CD4-positive, alpha-beta memory T cell (primary cell): ENCODE measurements around the gene RPL36. TPM values are rescaled to one million over a fixed set of nuclear protein-coding genes. Genes with fewer than 3 reads are reported as not detected.

Experiments
- CTCF ChIA-PET: fragments of 350-600 bp; sonication (Branson Sonifier 250); formaldehyde crosslinking; loops from one replicate; lab custom pipeline; 2021; ENCODE audit warnings: inconsistent platforms; ENCODE audit not compliant: partially characterized antibody; lab: Charles Lee
- POLR2A ChIA-PET: fragments of 350-600 bp; sonication (Branson Sonifier 250); formaldehyde crosslinking; loops from one replicate; lab custom pipeline; 2021; ENCODE audit not compliant: partially characterized antibody; lab: Charles Lee
- DNase-seq, 5 donors: peaks; one replicate each; pipeline versions ENCODE4 v3.0.0 to v3.0.0-alpha.2; 2020 to 2022; ENCODE audit warnings: mixed read lengths in 1 of 5
- H3K27ac ChIP-seq: one replicate; pipeline ENCODE4 v1.7.0; 2013; ENCODE audit warnings: low read depth, low read length
- H3K27me3 ChIP-seq: 2 replicates; pipeline ENCODE4 v1.7.0; 2013; ENCODE audit warnings: mild to moderate bottlenecking, low read length, moderate library complexity; ENCODE audit not compliant: insufficient read depth
- H3K36me3 ChIP-seq: 2 replicates; pipeline ENCODE4 v1.7.0; 2013; ENCODE audit warnings: mild to moderate bottlenecking, low read length, moderate library complexity; ENCODE audit not compliant: insufficient read depth
- H3K4me1 ChIP-seq: 2 replicates; pipeline ENCODE4 v1.7.0; 2013; ENCODE audit warnings: mild to moderate bottlenecking, low read length, moderate library complexity; ENCODE audit not compliant: insufficient read depth
- H3K4me3 ChIP-seq, 2 donors: one replicate each; pipeline ENCODE4 v1.7.0; 2013; ENCODE audit warnings: low read length in 2 of 2, mild to moderate bottlenecking in 1 of 2
- H3K9me3 ChIP-seq, 2 donors: one replicate each; pipeline ENCODE4 v1.7.0; 2013; ENCODE audit warnings: low read length in 2 of 2, control low read depth in 1 of 2; ENCODE audit not compliant: control insufficient read depth in 1 of 2
- H3K27ac Mint-ChIP-seq, 7 donors: one replicate each; pipeline ENCODE4 v1.8.0; 2020 to 2021; ENCODE audit warnings: mixed read lengths in 7 of 7, mild to moderate bottlenecking in 6 of 7, inconsistent platforms in 3 of 7, moderate library complexity in 3 of 7
- H3K27me3 Mint-ChIP-seq, 2 donors: one replicate each; pipeline ENCODE4 v1.8.0; 2020 to 2021; ENCODE audit warnings: mixed read lengths in 2 of 2
- H3K36me3 Mint-ChIP-seq, 2 donors: one replicate each; pipeline ENCODE4 v1.8.0; 2020 to 2021; ENCODE audit warnings: mixed read lengths in 2 of 2, inconsistent platforms in 1 of 2, mild to moderate bottlenecking in 1 of 2
- H3K4me1 Mint-ChIP-seq, 4 donors: one replicate each; pipeline ENCODE4 v1.8.0; 2020 to 2021; ENCODE audit warnings: mixed read lengths in 4 of 4, mild to moderate bottlenecking in 1 of 4
- H3K4me3 Mint-ChIP-seq, 8 donors: one replicate each; pipeline ENCODE4 v1.8.0; 2020 to 2021; ENCODE audit warnings: mixed read lengths in 8 of 8, mild to moderate bottlenecking in 7 of 8, moderate library complexity in 6 of 8, inconsistent platforms in 3 of 8
- H3K9me3 Mint-ChIP-seq, 8 donors: one replicate each; pipeline ENCODE4 v1.8.0; 2020 to 2021; ENCODE audit warnings: mixed read lengths in 8 of 8, mild to moderate bottlenecking in 5 of 8, inconsistent platforms in 3 of 8, moderate library complexity in 1 of 8
- intact Hi-C: fragments of 100-400 bp; cut with micrococcal nuclease; formaldehyde crosslinking; loops from one replicate; pipeline ENCODE4 v1.15.1; 2023
- polyA plus RNA-seq, 2 donors: library from polyadenylated mRNA; unstranded; fragments of 300-500 nt; fragmentation: Illumina TruSeq; gene quantifications; one replicate each; pipeline ENCODE4 v1.2.3, GENCODE V29; 2021
- total RNA-seq, 2 experiments: library from RNA; stranded (reverse); gene quantifications; one replicate each; pipeline ENCODE4 v1.2.3, GENCODE V29; 2021

RPL36 gene
- 1,000 to 10,000 TPM; 1,675 to 1,762 TPM for total RNA-seq
- polyA plus RNA-seq: 1,000 to 10,000 TPM; 1,862 to 2,485 TPM

DNA sequence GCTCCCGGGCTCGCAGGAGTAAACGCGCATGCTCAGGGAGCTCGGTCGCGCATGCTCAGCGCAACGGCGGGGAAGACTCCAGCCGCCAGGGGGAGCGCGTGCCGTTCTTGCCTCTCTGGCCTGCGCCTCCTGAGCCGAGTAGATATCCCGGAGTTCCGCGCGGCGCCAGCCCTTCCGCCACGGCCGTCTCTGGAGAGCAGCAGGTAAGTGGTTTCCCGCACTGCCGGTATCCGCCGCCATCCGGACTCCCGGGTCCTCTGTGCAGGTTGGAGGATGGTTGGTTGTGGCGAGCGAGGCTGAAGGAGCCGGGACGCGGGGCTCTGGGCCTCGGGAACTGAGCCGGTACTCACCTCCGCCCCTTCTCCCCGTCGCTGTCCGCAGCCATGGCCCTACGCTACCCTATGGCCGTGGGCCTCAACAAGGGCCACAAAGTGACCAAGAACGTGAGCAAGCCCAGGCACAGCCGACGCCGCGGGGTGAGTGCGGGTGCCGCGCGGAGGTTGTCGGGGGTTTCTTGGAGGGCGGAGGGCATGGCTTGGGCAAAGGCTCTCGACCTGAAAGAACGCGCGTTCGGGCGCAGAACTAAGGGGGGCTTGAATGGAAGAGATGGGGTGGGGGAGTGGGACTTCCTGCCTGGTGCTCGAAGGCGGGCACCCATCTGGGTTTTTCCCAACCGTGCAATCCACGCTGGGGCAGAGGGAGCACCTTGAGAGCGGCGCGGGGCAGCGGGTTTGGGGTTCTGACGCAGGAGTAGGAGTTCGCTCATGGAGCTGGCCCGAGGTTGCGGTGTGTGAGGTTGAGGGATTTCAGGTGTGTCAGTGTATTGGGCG, at the start of gene RPL36:
Gene RPL36, plus strand, starts transcription at position 171 of the 830 bp plus-strand sequence. Its CDS starts 213 bp downstream, at position 384.
- H3K9me3 ChIP-seq: no peaks in the 10 kb centered on the region
- Mint-ChIP-seq H3K4me3 (peak within 1 kb of the TSS; percentile 92 to 97 (median 94)), H3K9me3 (peaks cover 0 to 5% (median 0%) of the 10 kb centered on the region in 8 donors), H3K4me1 (peaks cover 19 to 46% (median 31%) of the 10 kb centered on the region in 4 donors), H3K27me3 (no peaks in the 10 kb centered on the region), H3K36me3 (peaks cover 0 to 44% of the 10 kb centered on the region in 2 donors), H3K27ac (peak within 1 kb of the TSS; percentile 94 to 100 (median 97))
- peak within 1 kb of the TSS; percentile 83 for H3K27ac ChIP-seq
- intact Hi-C loops: loop anchor here (1.0 kb wide), 5 partner anchors 10 to 214 kb away; partner anchors contain the start of genes CATSPERD, LONP1, MICOS13 and SAFB
- H3K36me3 ChIP-seq: peaks cover 32% of the 10 kb centered on the region
- H3K4me1 ChIP-seq: peaks cover 36% of the 10 kb centered on the region
- H3K27me3 ChIP-seq: no peaks in the 10 kb centered on the region
- peak within 1 kb of the TSS; percentile 84 to 86 for H3K4me3 ChIP-seq
- peak; percentile 97 to 99 (median 98) for DNase-seq
- ChIA-PET POLR2A (interaction anchor here (0.6 to 3.7 kb wide), 21 partner anchors 8 to 214 kb away, joined by 3 to 79 read pairs (median 6); partner anchors contain the start of genes CATSPERD, DUS3L, HSD11B1L and LONP1), CTCF (interaction anchor here (0.7 to 2.3 kb wide), 15 partner anchors 8 to 289 kb away, joined by 3 to 36 read pairs (median 4); partner anchors contain the start of genes CATSPERD, LONP1, SAFB and SAFB2)

DNA sequence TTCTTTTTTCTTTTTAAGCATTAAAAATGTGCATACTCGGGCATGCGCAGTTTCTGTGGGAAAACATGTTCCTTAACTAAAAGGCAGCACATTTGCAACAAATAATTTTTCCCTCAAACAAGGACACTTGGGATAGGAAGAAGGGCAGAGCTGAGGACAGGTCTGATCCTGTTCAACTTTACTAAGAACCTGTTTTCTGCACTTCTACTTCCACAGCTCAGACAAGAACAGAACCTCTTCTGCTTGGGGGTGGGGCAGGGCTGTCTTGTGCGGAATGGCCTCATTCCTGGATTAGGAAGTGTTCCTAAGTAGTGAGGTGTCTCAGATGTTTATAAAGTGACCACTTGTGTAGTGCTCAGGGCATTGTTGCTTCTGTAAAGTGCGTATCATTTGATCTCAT, 48.9 kb upstream of the RPL36 start:
- H3K36me3 ChIP-seq: peaks cover 52% of the 10 kb centered on the region
- no peak overlapping the region for H3K27ac ChIP-seq
- peaks cover 19% of the 10 kb centered on the region for H3K4me1 ChIP-seq
- H3K27me3 ChIP-seq: no peaks in the 10 kb centered on the region
- Mint-ChIP-seq H3K27me3 (no peaks in the 10 kb centered on the region), H3K27ac (peak overlapping the region in 2 of 7 donors; percentile 57 to 73), H3K9me3 (peaks cover 0 to 1% (median 0%) of the 10 kb centered on the region in 8 donors), H3K4me1 (peaks cover 23 to 48% (median 31%) of the 10 kb centered on the region in 4 donors), H3K36me3 (peaks cover 30 to 63% of the 10 kb centered on the region in 2 donors), H3K4me3 (no peak overlapping the region)
- DNase-seq: no peak
- POLR2A ChIA-PET: no interaction called here
- CTCF ChIA-PET: interaction anchor here (1.3 kb wide), 1 partner anchor 11 kb away, joined by 3 read pairs; no protein-coding TSS in a partner anchor
- intact Hi-C loops: no loop called here
- no peaks in the 10 kb centered on the region for H3K9me3 ChIP-seq
- H3K4me3 ChIP-seq: no peak overlapping the region

DNA sequence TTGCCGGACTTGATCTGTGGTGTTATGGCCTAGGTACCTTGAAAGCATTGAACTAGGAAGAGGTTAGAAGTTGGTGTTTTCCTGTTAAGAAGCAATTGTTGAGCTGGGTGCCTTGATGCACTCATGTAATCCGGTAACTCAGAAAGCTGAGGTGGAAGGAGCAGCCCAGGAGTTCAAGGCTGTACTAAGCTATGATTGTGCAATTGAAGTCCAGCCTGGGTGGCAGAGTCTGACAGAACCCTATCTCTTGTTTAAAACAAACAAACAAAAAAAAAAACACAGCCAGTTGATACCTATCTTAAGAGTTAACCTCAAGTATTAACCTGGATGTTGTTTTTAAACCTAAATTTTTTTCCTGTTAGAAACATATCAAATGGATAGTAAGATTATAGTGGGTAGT, 47.9 kb upstream of the RPL36 start:
- Histone ChIP-seq H3K4me1 (peaks cover 18% of the 10 kb centered on the region), H3K4me3 (no peak overlapping the region), H3K27ac (no peak overlapping the region), H3K9me3 (no peaks in the 10 kb centered on the region), H3K27me3 (no peaks in the 10 kb centered on the region), H3K36me3 (peaks cover 63% of the 10 kb centered on the region)
- DNase-seq: no peak
- peaks cover 40 to 72% of the 10 kb centered on the region in 2 donors for H3K36me3 Mint-ChIP-seq
- H3K4me1 Mint-ChIP-seq: peaks cover 24 to 52% (median 34%) of the 10 kb centered on the region in 4 donors
- H3K27ac Mint-ChIP-seq: peak overlapping the region in 2 of 7 donors; percentile 50 to 57
- intact Hi-C loops: no loop called here
- CTCF ChIA-PET: interaction anchor here (1.0 kb wide), 1 partner anchor 45 kb away, joined by 3 read pairs; no protein-coding TSS in a partner anchor
- peaks cover 0 to 1% (median 0%) of the 10 kb centered on the region in 8 donors for H3K9me3 Mint-ChIP-seq
- POLR2A ChIA-PET: no interaction called here
- no peaks in the 10 kb centered on the region for H3K27me3 Mint-ChIP-seq
- H3K4me3 Mint-ChIP-seq: no peak overlapping the region

DNA sequence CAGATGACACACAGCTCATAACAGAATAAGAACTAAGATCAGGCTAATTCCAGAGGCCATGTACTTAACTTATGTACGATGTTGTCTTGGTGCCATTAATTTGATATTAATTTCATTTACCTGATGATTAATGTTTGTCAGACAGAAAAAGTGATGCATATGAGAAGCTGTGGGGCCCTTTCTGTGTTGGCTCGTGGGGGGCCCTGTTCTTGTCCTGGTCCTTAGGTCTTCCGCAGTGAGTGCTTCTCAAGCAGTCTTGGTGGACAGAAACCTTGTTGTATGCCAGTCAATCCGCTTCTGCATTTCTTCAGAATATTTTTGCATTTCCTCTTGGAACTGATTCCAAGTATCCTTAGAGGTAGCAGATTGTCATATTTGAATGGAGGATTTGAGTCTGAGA, 47.0 kb upstream of the RPL36 start:
- CTCF ChIA-PET: interaction anchor here (0.6 to 1.0 kb wide), 2 partner anchors 18 to 44 kb away, joined by 3 read pairs; no protein-coding TSS in a partner anchor
- no peak for DNase-seq
- Histone ChIP-seq H3K4me1 (peaks cover 11% of the 10 kb centered on the region), H3K9me3 (no peaks in the 10 kb centered on the region), H3K27ac (no peak overlapping the region), H3K27me3 (no peaks in the 10 kb centered on the region), H3K36me3 (peaks cover 68% of the 10 kb centered on the region), H3K4me3 (no peak overlapping the region)
- H3K27ac Mint-ChIP-seq: peak overlapping the region in 1 of 7 donors; percentile 43
- no peaks in the 10 kb centered on the region for H3K27me3 Mint-ChIP-seq
- H3K9me3 Mint-ChIP-seq: peaks cover 0 to 1% (median 0%) of the 10 kb centered on the region in 8 donors
- H3K36me3 Mint-ChIP-seq: peaks cover 49 to 75% of the 10 kb centered on the region in 2 donors
- intact Hi-C loops: no loop called here
- POLR2A ChIA-PET: no interaction called here
- H3K4me3 Mint-ChIP-seq: peak overlapping the region in 1 of 8 donors; percentile 4
- H3K4me1 Mint-ChIP-seq: peaks cover 17 to 44% (median 27%) of the 10 kb centered on the region in 4 donors

DNA sequence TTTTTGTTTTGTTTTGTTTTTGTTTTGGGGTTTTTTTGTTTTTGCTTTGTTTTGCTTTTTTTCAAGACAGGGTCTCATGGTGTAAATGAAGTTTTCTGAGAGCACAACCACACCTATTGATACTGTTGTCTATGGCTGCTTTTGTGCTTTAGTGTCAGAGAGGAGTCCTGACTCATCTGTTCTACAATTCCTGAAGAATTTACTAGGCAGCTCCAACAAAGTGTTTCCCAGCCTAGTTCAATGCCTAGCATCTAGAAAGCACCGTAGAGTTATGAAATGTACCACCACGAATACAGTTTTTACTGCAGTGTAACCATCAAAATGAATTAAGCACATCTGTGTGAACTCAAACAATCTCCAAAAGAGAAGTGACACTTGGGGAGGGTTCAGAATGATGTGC, 46.1 kb upstream of the RPL36 start:
- Mint-ChIP-seq H3K4me3 (no peak overlapping the region), H3K36me3 (peaks cover 54 to 81% of the 10 kb centered on the region in 2 donors), H3K27me3 (no peaks in the 10 kb centered on the region), H3K4me1 (peaks cover 17 to 44% (median 27%) of the 10 kb centered on the region in 4 donors), H3K9me3 (peaks cover 0 to 1% (median 0%) of the 10 kb centered on the region in 8 donors), H3K27ac (peak overlapping the region in 3 of 7 donors; percentile 21 to 70 (median 57))
- Histone ChIP-seq H3K27ac (no peak overlapping the region), H3K27me3 (no peaks in the 10 kb centered on the region), H3K36me3 (peaks cover 73% of the 10 kb centered on the region), H3K9me3 (no peaks in the 10 kb centered on the region), H3K4me1 (peaks cover 7% of the 10 kb centered on the region), H3K4me3 (no peak overlapping the region)
- DNase-seq: no peak
- intact Hi-C loops: no loop called here
- ChIA-PET POLR2A (no interaction called here), CTCF (no interaction called here)

DNA sequence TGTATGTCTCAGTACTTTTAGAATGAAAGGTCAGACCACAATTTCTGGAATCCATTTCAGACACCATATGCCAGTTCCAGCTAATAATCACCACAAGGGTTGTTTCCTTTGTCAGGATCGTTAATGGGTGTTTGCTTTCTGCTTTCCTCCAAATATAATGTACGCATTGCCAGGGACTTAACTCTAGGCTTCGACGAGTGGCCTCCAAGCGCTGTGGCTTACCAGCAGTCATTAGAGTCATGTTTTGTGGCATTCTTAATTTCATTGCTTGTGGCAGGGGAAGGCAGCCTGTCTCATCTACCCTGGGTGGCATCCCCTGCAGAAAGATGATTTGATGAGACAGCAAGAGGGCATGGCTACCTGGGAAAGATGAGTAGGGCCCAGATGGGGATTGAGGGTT, 44.7 kb upstream of the RPL36 start:
- DNase-seq: no peak
- Histone ChIP-seq H3K27me3 (no peaks in the 10 kb centered on the region), H3K4me1 (peaks cover 6% of the 10 kb centered on the region), H3K27ac (no peak overlapping the region), H3K9me3 (no peaks in the 10 kb centered on the region), H3K4me3 (no peak overlapping the region), H3K36me3 (peaks cover 81% of the 10 kb centered on the region)
- peaks cover 17 to 38% (median 24%) of the 10 kb centered on the region in 4 donors for H3K4me1 Mint-ChIP-seq
- H3K27me3 Mint-ChIP-seq: no peaks in the 10 kb centered on the region
- ChIA-PET POLR2A (interaction anchor here (2.0 kb wide), 1 partner anchor 23 kb away, joined by 4 read pairs; the partner anchor contains the start of genes SAFB and SAFB2), CTCF (no interaction called here)
- intact Hi-C loops: no loop called here
- H3K4me3 Mint-ChIP-seq: no peak overlapping the region
- H3K27ac Mint-ChIP-seq: peak overlapping the region in 3 of 7 donors; percentile 13 to 55 (median 40)
- H3K36me3 Mint-ChIP-seq: peaks cover 63 to 84% of the 10 kb centered on the region in 2 donors
- H3K9me3 Mint-ChIP-seq: no peaks in the 10 kb centered on the region
